Astrocyte (in vitro differentiated cells and primary cell): Measurements from ENCODE around the gene IL17RE.

Source experiments
- CTCF ChIP-seq: IDR thresholded peaks from 2 replicates; pipeline ENCODE4 v1.5.1; 2011; ENCODE audit warnings: low read depth, mild to moderate bottlenecking, inconsistent platforms, low read length, moderate library complexity; ENCODE audit not compliant: insufficient read depth
- EZH2 ChIP-seq: IDR thresholded peaks from 2 replicates; pipeline ENCODE4 v1.6.1; 2012; ENCODE audit warnings: mild to moderate bottlenecking, low read length, inconsistent platforms; ENCODE audit not compliant: insufficient read depth

- TF ChIP-seq CTCF, result no peak
- TF ChIP-seq EZH2, result no peak
Measured at GRCh38 chr3:9933561-9934234, 31.1 kb downstream of the IL17RE start, which contains the start of gene CRELD1.
